ENCODE results near the gene TBP.
"Not testable (repeated sequence)": the region's sequence is repeated elsewhere in the genome, so short reads cannot be mapped to it uniquely, and the experiment has no call there.

The TBP gene

DNA sequence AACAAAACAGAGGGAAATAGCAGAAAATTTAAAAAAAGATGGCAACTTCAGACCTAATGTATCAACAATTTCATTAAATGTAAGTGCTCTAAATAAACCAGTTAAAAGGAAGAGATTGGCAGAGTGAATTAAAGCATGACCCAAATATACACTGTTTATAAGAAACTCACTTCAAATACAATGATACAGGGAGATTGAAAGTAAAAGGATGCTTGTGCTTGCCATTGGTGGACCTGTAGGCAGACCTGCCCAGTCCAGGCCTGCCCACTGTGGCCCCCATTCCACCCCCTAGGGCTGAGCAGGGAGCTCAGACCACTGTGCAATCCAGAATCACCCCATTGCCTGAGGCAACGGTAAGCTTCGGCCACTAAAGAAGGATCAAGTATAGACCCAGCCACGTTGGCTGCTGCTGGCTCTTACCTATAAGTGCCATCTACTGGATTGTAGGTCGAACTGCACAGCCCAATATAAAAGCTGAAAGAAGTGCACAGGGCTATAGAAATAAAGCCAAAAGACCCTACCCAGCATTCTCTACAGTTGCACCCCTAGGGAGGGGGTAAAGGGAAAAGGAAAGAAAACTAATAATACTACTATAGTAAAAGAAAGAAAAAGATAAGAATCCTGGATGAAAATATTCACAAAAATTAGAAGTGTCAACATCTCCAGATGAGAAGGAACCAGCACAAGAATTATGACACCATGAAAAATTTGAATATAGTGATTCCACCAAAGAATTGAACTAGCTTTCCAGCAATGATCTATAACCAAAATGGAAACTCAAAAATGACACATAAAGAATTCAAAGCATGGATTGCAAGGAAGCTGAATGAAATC is 37.2 kb upstream of the TBP start:
- H3K36me3 ChIP-seq (ENCODE audit: insufficient read depth, low read length), result no peaks in the 10 kb centered on the region
- no peak overlapping the region for H3K27ac ChIP-seq (ENCODE audit: low read depth, low read length)
- no peak overlapping the region for H3K4me3 ChIP-seq (ENCODE audit: low read depth in 1 of 2, low read length in 2 of 2)
- no peaks in the 10 kb centered on the region for H3K9me3 ChIP-seq (ENCODE audit: low read length)
- no peaks in the 10 kb centered on the region for H3K27me3 ChIP-seq (ENCODE audit: control insufficient read depth in 1 of 2, insufficient read depth in 2 of 2, low read length in 2 of 2)
- no peak overlapping the region for H3K9ac ChIP-seq (ENCODE audit: low read length)
- H3K4me1 ChIP-seq (ENCODE audit: insufficient read depth, low read length), result no peaks in the 10 kb centered on the region

DNA sequence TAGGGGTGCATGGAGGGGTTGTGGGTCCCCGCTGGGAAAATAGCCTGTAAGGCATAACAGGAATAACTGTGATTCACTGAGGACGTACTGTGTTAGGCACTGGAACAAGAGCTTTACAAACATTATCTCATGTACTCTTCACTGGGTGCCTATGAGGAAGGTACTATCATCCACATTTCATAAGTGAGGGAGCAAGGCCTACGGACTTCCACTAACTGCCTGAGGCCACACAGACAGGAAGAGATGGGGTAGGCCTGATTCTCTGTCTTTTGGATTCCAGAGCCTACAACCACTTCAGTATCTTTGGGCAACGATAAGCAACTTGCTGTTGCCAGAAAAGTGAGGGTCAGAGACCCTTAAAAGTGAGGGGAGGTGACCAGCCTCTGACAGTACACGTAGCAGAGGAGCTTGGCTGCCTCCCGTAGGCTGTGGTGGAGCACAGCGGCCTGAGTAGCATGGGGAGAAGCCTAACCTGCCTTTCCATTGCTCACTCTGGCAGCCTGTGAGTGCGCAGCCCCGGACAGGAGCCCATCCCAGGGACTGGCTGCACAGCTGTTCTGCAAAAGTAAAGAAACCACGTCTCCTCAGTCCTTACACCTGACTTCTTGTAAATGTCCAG is 31.5 kb upstream of the TBP start:
- H3K9me3 ChIP-seq (ENCODE audit: low read length), result no peaks in the 10 kb centered on the region
- no peak overlapping the region for H3K27ac ChIP-seq (ENCODE audit: low read depth, low read length)
- no peaks in the 10 kb centered on the region for H3K36me3 ChIP-seq (ENCODE audit: insufficient read depth, low read length)
- no peak overlapping the region for H3K4me3 ChIP-seq (ENCODE audit: low read depth in 1 of 2, low read length in 2 of 2)
- H3K4me1 ChIP-seq (ENCODE audit: insufficient read depth, low read length), result no peaks in the 10 kb centered on the region
- no peak overlapping the region for H3K9ac ChIP-seq (ENCODE audit: low read length)
- no peaks in the 10 kb centered on the region for H3K27me3 ChIP-seq (ENCODE audit: control insufficient read depth in 1 of 2, insufficient read depth in 2 of 2, low read length in 2 of 2)

DNA sequence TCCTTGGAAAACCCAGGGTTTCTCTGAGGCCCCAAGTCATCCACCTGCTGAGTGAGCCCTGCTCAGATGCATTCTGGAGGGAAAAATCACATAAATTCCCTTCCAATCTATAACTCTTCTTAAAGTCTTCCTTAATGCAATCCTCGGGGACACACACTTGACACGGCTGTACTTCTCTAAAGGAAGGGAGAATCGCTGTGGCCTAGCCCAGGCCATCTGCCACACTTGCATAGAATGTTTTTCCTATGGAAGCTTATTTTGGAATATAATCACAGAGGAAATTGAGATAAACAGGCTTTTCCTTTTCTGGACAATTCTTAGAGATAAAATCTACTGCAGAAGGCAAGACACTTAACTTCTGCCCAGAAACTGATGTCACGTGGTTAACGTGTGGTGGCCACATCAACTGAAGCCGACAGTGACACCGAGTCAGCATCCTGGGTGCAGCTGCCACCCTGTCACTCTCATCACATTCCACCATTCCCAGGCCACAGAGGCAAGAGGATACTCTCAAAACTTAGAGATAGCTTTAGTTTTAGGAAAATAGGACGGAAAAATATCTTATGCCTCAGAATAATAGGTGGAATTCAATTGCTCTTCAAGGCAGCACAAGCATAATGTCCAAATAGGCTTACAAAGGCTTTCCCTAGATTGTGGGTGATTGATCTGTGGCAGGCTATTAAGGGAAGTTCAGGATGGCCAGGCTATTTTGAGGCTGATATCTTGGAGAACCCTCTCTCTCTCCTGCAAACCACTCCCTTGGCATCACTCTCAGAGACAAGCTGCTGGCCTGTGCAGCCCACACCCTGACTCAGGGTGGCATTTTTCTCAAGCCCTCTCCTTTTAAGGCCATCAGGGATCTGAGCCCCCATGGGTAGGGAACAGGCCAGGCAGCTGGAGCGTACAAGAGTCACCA is 30.7 kb upstream of the TBP start:
- H3K27ac ChIP-seq (ENCODE audit: low read depth, low read length), result no peak overlapping the region
- no peak overlapping the region for H3K9ac ChIP-seq (ENCODE audit: low read length)
- H3K4me3 ChIP-seq (ENCODE audit: low read depth in 1 of 2, low read length in 2 of 2), result no peak overlapping the region
- H3K9me3 ChIP-seq (ENCODE audit: low read length), result no peaks in the 10 kb centered on the region
- no peaks in the 10 kb centered on the region for H3K27me3 ChIP-seq (ENCODE audit: control insufficient read depth in 1 of 2, insufficient read depth in 2 of 2, low read length in 2 of 2)
- H3K4me1 ChIP-seq (ENCODE audit: insufficient read depth, low read length), result no peaks in the 10 kb centered on the region
- no peaks in the 10 kb centered on the region for H3K36me3 ChIP-seq (ENCODE audit: insufficient read depth, low read length)

DNA sequence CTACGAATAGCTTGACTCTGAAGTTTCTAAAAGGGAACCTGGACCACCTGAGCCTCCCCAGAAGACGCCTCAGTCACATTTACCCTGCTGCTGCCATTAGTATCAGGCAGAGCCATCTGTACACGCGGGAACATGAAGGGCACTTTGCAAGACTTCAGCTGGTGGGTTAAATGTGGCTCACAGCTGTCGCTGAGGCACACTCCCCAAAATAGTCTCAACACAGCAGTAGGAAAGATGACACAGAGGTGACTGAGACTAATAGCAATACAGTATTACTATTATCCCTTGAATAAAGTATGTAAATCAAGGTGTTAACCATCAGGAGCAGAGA is 30.0 kb upstream of the TBP start:
- Histone ChIP-seq H3K9me3 (ENCODE audit: low read length) (no peaks in the 10 kb centered on the region), H3K9ac (ENCODE audit: low read length) (no peak overlapping the region), H3K4me3 (ENCODE audit: low read depth in 1 of 2, low read length in 2 of 2) (no peak overlapping the region), H3K27me3 (ENCODE audit: control insufficient read depth in 1 of 2, insufficient read depth in 2 of 2, low read length in 2 of 2) (no peaks in the 10 kb centered on the region), H3K36me3 (ENCODE audit: insufficient read depth, low read length) (no peaks in the 10 kb centered on the region), H3K27ac (ENCODE audit: low read depth, low read length) (no peak overlapping the region), H3K4me1 (ENCODE audit: insufficient read depth, low read length) (no peaks in the 10 kb centered on the region)

DNA sequence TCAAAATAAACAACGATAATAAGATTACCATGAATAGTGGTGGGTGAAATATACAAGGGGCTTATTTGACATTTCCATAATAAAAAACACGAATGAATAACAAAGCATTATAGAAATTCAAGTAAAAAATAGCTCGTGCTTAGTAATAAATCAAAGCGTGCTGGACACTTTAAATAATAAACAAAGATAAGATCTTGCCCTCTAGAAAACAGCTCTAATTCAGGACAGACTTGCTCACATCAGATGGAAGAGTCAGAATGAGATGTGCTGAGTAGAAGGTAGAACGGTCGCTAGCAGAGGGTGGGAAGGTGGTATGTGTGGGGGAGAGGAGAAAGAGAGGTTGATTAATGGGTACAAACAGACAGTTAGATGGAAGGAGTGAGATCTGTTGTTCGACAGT is 28.4 kb upstream of the TBP start:
- Histone ChIP-seq H3K4me3 (ENCODE audit: low read depth in 1 of 2, low read length in 2 of 2) (no peak overlapping the region), H3K27me3 (ENCODE audit: control insufficient read depth in 1 of 2, insufficient read depth in 2 of 2, low read length in 2 of 2) (no peaks in the 10 kb centered on the region), H3K4me1 (ENCODE audit: insufficient read depth, low read length) (no peaks in the 10 kb centered on the region), H3K27ac (ENCODE audit: low read depth, low read length) (no peak overlapping the region), H3K9me3 (ENCODE audit: low read length) (no peaks in the 10 kb centered on the region), H3K36me3 (ENCODE audit: insufficient read depth, low read length) (no peaks in the 10 kb centered on the region), H3K9ac (ENCODE audit: low read length) (no peak overlapping the region)

DNA sequence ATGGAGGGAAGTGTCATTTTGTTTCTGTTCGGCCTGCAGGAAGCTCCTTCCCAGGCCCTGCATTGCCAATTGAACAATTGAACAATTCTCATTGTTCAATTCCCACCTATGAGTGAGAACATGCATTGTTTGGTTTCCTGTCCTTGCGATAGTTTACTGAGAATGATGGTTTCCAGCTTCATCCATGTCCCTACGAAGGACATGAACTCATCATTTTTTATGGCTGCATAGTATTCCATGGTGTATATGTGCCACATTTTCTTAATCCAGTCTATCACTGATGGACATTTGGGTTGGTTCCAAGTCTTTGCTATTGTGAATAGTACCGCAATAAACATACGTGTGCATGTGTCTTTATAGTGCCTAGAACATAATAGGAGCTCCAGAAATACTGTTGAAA is 26.2 kb upstream of the TBP start:
- H3K4me3 ChIP-seq (ENCODE audit: low read depth in 1 of 2, low read length in 2 of 2); H3K27me3 ChIP-seq (ENCODE audit: control insufficient read depth in 1 of 2, insufficient read depth in 2 of 2, low read length in 2 of 2); H3K9me3 ChIP-seq (ENCODE audit: low read length); H3K9ac ChIP-seq (ENCODE audit: low read length); H3K27ac ChIP-seq (ENCODE audit: low read depth, low read length); H3K4me1 ChIP-seq (ENCODE audit: insufficient read depth, low read length): not testable (repeated sequence)
- peaks cover 12% of the 10 kb centered on the region for H3K36me3 ChIP-seq (ENCODE audit: insufficient read depth, low read length)

DNA sequence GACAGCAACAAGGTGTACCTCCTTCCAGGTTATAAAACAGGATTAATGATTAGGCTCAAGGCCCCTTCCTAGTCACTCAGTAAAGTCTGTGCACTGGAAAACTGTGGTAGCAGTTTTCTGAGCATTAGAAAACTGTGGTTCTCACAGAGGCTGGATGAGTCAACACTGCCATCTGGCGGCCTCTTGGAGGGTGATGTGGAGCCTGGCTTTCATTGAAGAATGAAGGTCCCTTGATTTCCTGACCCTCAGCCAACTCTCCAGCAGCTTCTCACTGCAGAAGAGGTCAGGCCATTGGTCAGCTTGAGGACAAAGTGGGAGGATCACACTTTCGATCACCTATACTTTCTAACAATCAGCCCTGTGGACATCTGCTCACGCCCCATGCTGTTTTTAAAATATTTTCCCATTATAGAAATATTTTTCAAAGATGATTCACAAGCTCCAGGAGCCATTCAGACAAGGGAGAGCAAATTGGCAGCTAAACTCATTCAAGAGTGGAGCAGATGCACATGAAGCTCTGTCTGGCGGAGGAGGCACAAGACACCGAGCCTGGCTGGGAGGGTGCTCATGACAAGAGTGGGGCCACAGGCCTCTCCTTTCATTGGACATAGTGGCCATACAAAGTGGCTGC is 24.2 kb upstream of the TBP start:
- no peaks in the 10 kb centered on the region for H3K4me1 ChIP-seq (ENCODE audit: insufficient read depth, low read length)
- H3K4me3 ChIP-seq (ENCODE audit: low read depth in 1 of 2, low read length in 2 of 2), result no peak overlapping the region
- no peaks in the 10 kb centered on the region for H3K27me3 ChIP-seq (ENCODE audit: control insufficient read depth in 1 of 2, insufficient read depth in 2 of 2, low read length in 2 of 2)
- H3K9ac ChIP-seq (ENCODE audit: low read length), result no peak overlapping the region
- peaks cover 26% of the 10 kb centered on the region for H3K36me3 ChIP-seq (ENCODE audit: insufficient read depth, low read length)
- no peak overlapping the region for H3K27ac ChIP-seq (ENCODE audit: low read depth, low read length)
- no peaks in the 10 kb centered on the region for H3K9me3 ChIP-seq (ENCODE audit: low read length)

DNA sequence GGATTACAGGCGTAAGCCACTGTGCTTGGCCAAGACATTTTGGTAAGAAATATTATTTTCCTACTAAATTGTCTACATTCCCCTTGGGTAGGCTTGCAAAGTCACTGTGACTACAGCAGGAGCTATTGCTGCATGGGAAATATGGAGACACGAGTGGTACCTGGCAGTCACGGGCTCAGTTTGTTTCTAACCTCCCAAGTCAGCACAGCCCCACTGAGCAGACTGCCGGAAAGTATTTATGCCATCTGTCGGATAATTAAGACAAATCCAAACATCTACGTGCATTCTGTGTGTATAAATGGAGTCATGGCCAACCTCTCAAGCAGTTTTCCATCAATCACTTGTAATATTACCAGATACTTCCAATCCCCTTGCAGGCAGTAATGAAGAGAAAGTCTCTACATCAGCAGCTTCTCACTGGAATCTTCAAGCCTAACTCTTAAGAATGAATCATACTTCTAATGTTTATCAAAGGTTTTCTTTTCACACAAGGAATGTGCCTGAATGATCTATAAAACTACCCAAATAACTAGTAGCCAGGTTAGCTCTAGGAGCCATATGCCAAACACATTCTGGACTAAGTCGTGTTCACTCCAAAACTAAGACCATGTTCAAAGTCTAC is 21.2 kb upstream of the TBP start:
- Histone ChIP-seq H3K27me3 (ENCODE audit: control insufficient read depth in 1 of 2, insufficient read depth in 2 of 2, low read length in 2 of 2) (no peaks in the 10 kb centered on the region), H3K9ac (ENCODE audit: low read length) (no peak overlapping the region), H3K36me3 (ENCODE audit: insufficient read depth, low read length) (peaks cover 56% of the 10 kb centered on the region), H3K4me1 (ENCODE audit: insufficient read depth, low read length) (no peaks in the 10 kb centered on the region), H3K4me3 (ENCODE audit: low read depth in 1 of 2, low read length in 2 of 2) (no peak overlapping the region), H3K27ac (ENCODE audit: low read depth, low read length) (no peak overlapping the region), H3K9me3 (ENCODE audit: low read length) (no peaks in the 10 kb centered on the region)

DNA sequence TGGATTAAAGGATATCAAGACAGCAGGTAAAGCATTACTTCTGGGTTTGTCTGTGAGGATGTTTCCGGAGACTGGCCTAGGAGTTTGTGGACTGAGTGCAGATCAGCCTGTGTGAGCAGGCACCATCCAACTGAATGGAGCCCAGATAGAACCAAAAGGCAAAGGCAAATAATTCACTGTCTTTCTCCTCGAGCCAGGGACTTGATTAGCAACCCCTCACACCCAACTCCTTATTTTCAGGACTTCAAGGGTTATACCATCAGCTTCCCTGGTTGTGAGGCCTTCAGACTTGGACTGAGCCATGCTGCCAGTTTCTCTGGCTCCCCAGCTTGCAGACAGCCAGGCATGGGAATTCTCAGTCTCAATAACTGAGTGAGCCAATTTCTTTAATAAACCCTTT is 20.4 kb upstream of the TBP start:
- H3K4me1 ChIP-seq (ENCODE audit: insufficient read depth, low read length), result no peaks in the 10 kb centered on the region
- no peaks in the 10 kb centered on the region for H3K27me3 ChIP-seq (ENCODE audit: control insufficient read depth in 1 of 2, insufficient read depth in 2 of 2, low read length in 2 of 2)
- H3K4me3 ChIP-seq (ENCODE audit: low read depth in 1 of 2, low read length in 2 of 2), result no peak overlapping the region
- H3K27ac ChIP-seq (ENCODE audit: low read depth, low read length), result no peak overlapping the region
- H3K9me3 ChIP-seq (ENCODE audit: low read length), result no peaks in the 10 kb centered on the region
- H3K36me3 ChIP-seq (ENCODE audit: insufficient read depth, low read length), result peaks cover 64% of the 10 kb centered on the region
- no peak overlapping the region for H3K9ac ChIP-seq (ENCODE audit: low read length)

DNA sequence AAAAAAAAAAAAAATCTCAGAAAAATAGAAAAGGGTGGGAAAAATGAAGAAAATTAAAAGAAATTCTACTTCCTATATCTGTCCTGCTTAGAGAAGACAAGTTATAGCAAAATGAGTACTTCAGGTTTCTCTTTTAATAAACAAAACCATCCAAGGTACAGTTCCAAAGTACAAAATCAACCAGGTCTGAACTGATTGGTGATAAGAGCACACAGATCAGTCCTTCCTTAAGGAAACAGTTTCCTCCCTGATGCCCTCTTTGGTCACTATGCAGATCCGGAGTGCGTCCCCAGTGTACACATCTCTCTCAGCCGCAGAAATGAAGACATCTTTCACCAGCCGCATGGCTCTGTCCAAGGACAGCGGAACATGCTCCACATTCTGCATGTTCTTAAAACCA is 19.2 kb upstream of the TBP start:
- H3K36me3 ChIP-seq (ENCODE audit: insufficient read depth, low read length), result peaks cover 68% of the 10 kb centered on the region
- H3K9ac ChIP-seq (ENCODE audit: low read length), result no peak overlapping the region
- no peak overlapping the region for H3K27ac ChIP-seq (ENCODE audit: low read depth, low read length)
- no peaks in the 10 kb centered on the region for H3K27me3 ChIP-seq (ENCODE audit: control insufficient read depth in 1 of 2, insufficient read depth in 2 of 2, low read length in 2 of 2)
- no peak overlapping the region for H3K4me3 ChIP-seq (ENCODE audit: low read depth in 1 of 2, low read length in 2 of 2)
- H3K9me3 ChIP-seq (ENCODE audit: low read length), result no peaks in the 10 kb centered on the region
- H3K4me1 ChIP-seq (ENCODE audit: insufficient read depth, low read length), result no peaks in the 10 kb centered on the region

DNA sequence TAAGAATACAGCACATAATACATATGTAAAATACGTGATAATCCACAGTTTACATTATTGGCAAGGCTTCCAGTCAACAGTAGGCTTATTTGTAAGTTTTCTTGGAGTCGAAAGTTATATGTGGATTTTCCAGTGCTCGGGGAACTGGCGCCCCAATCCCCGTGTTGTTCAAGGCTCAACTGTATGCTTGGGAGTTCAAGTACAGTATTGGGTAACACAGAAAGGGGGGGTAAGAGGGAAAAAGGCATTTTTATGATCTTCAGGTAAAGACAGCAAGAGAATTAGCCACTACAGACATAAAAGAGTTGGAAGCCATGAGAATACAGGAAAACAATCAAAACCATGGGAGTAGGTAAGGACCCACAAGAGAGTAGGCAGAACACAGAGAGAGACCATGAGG is 17.5 kb upstream of the TBP start:
- Histone ChIP-seq H3K36me3 (ENCODE audit: insufficient read depth, low read length) (peaks cover 79% of the 10 kb centered on the region), H3K9me3 (ENCODE audit: low read length) (no peaks in the 10 kb centered on the region), H3K4me3 (ENCODE audit: low read depth in 1 of 2, low read length in 2 of 2) (no peak overlapping the region), H3K4me1 (ENCODE audit: insufficient read depth, low read length) (no peaks in the 10 kb centered on the region), H3K9ac (ENCODE audit: low read length) (no peak overlapping the region), H3K27me3 (ENCODE audit: control insufficient read depth in 1 of 2, insufficient read depth in 2 of 2, low read length in 2 of 2) (no peaks in the 10 kb centered on the region), H3K27ac (ENCODE audit: low read depth, low read length) (no peak overlapping the region)

Measured in muscle layer of colon (tissue), 2 donors.